Loucy (cell line): ENCODE measurements around the gene SLC16A7.

Experiments
- H2AFZ ChIP-seq: fragments of 200-600 bp; sonication (generic); 2 replicates; pipeline ENCODE4 v1.6.0; 2016; ENCODE audit warnings: antibody characterized with exemption, mild to moderate bottlenecking, low read length, moderate library complexity
- H3F3A ChIP-seq: fragments of 200-600 bp; 2 replicates; pipeline ENCODE4 v1.6.0; 2016; ENCODE audit warnings: antibody characterized with exemption, low read depth, mild to moderate bottlenecking
- H3K27me3 ChIP-seq: fragments of 200-600 bp; sonication (generic); 2 replicates; pipeline ENCODE4 v1.6.1; 2014; ENCODE audit warnings: low read length, mild to moderate bottlenecking; ENCODE audit not compliant: insufficient read depth, poor library complexity, severe bottlenecking
- H3K36me3 ChIP-seq: fragments of 200-600 bp; sonication (generic); 2 replicates; pipeline ENCODE4 v1.6.1; 2016; ENCODE audit warnings: low read length; ENCODE audit not compliant: insufficient read depth
- H3K4me1 ChIP-seq: fragments of 200-600 bp; sonication (generic); 2 replicates; pipeline ENCODE4 v1.5.1; 2014; ENCODE audit warnings: low read length, mild to moderate bottlenecking; ENCODE audit not compliant: insufficient read depth, poor library complexity, severe bottlenecking
- H3K4me2 ChIP-seq: fragments of 200-600 bp; sonication (generic); 2 replicates; pipeline ENCODE4 v1.6.0; 2014; ENCODE audit warnings: antibody characterized with exemption, low read length, low read depth, mild to moderate bottlenecking; ENCODE audit not compliant: poor library complexity, severe bottlenecking
- H3K4me3 ChIP-seq: fragments of 200-600 bp; sonication (generic); 2 replicates; pipeline ENCODE4 v1.5.1; 2014; ENCODE audit warnings: low read length, mild to moderate bottlenecking, mixed read lengths; ENCODE audit not compliant: poor library complexity, severe bottlenecking
- H3K79me2 ChIP-seq: fragments of 200-600 bp; sonication (generic); 2 replicates; pipeline ENCODE4 v1.6.1; 2014; ENCODE audit warnings: low read length; ENCODE audit not compliant: insufficient read depth
- H3K9ac ChIP-seq: fragments of 200-600 bp; sonication (generic); 2 replicates; pipeline ENCODE4 v1.6.0; 2014; ENCODE audit warnings: mild to moderate bottlenecking, low read depth, low read length, moderate library complexity; ENCODE audit not compliant: poor library complexity, severe bottlenecking
- H3K9me2 ChIP-seq: fragments of 200-600 bp; sonication (generic); replicated peaks from 2 replicates; pipeline ENCODE4 v1.6.1; 2016; ENCODE audit warnings: low read depth, low read length, mixed read lengths
- H3K9me3 ChIP-seq: fragments of 200-600 bp; sonication (generic); 2 replicates; pipeline ENCODE4 v1.6.1; 2014; ENCODE audit warnings: mild to moderate bottlenecking, antibody characterized with exemption, low read length, low read depth; ENCODE audit not compliant: insufficient read depth
- H4K20me1 ChIP-seq: fragments of 200-600 bp; sonication (generic); 2 replicates; pipeline ENCODE4 v1.6.0; 2014; ENCODE audit warnings: antibody characterized with exemption, low read length, mild to moderate bottlenecking; ENCODE audit not compliant: insufficient read depth, poor library complexity, severe bottlenecking
- CTCF ChIP-seq: fragments of 200-600 bp; sonication (generic); conservative IDR thresholded peaks from 2 replicates; pipeline ENCODE4 v1.5.1; 2014; ENCODE audit warnings: mild to moderate bottlenecking, antibody characterized with exemption, low read length
- EZH2phosphoT487 ChIP-seq: fragments of 200-600 bp; IDR thresholded peaks from 2 replicates; pipeline ENCODE4 v1.6.1; 2018; ENCODE audit warnings: antibody characterized with exemption, mild to moderate bottlenecking, moderate library complexity, borderline replicate concordance

The SLC16A7 gene

GRCh38 chr12:59660921-59661597 is 65.2 kb downstream of the SLC16A7 start:
- TF ChIP-seq EZH2phosphoT487, result no peak
- TF ChIP-seq CTCF, result no peak
- Histone ChIP-seq H2AFZ (no peak overlapping the region), H3K4me2 (no peak overlapping the region), H3K4me3 (no peak overlapping the region), H3K9me2 (no peaks in the 10 kb centered on the region), H3K9ac (no peak overlapping the region), H3K36me3 (peaks cover 6% of the 10 kb centered on the region; the same call in 1 of the 2 replicates), H3K4me1 (no peaks in the 10 kb centered on the region), H3F3A (no peaks in the 10 kb centered on the region), H3K27me3 (no peaks in the 10 kb centered on the region), H4K20me1 (peaks cover 4% of the 10 kb centered on the region), H3K9me3 (no peaks in the 10 kb centered on the region), H3K79me2 (0 out of 2 replicates have a peak, but pooled peaks cover 3% of the 10 kb centered on the region)

GRCh38 chr12:59664495-59664894 is 68.7 kb downstream of the SLC16A7 start:
- no peak overlapping the region for H2AFZ ChIP-seq
- H3K4me1 ChIP-seq, result no peaks in the 10 kb centered on the region
- H3K36me3 ChIP-seq, result peaks cover 6% of the 10 kb centered on the region; the same call in 1 of the 2 replicates
- H3K9me2 ChIP-seq, result no peaks in the 10 kb centered on the region
- H3K4me2 ChIP-seq, result no peak overlapping the region
- no peaks in the 10 kb centered on the region for H3K27me3 ChIP-seq
- H4K20me1 ChIP-seq, result peaks cover 4% of the 10 kb centered on the region
- H3K9me3 ChIP-seq, result peaks cover 16% of the 10 kb centered on the region; the same call in 1 of the 2 replicates
- no peak for TF ChIP-seq EZH2phosphoT487
- no peak for TF ChIP-seq CTCF
- no peak overlapping the region for H3K4me3 ChIP-seq
- H3K9ac ChIP-seq, result no peak overlapping the region
- H3K79me2 ChIP-seq, result 0 out of 2 replicates have a peak, but pooled peaks cover 3% of the 10 kb centered on the region
- H3F3A ChIP-seq, result no peaks in the 10 kb centered on the region

GRCh38 chr12:59665701-59666100 is 69.9 kb downstream of the SLC16A7 start:
- no peaks in the 10 kb centered on the region for H3K4me1 ChIP-seq
- peaks cover 16% of the 10 kb centered on the region; the same call in 1 of the 2 replicates for H3K9me3 ChIP-seq
- no peak overlapping the region for H2AFZ ChIP-seq
- H3F3A ChIP-seq, result no peaks in the 10 kb centered on the region
- H3K9ac ChIP-seq, result no peak overlapping the region
- H4K20me1 ChIP-seq, result peaks cover 3% of the 10 kb centered on the region
- H3K9me2 ChIP-seq, result no peaks in the 10 kb centered on the region
- no peaks in the 10 kb centered on the region for H3K27me3 ChIP-seq
- H3K4me2 ChIP-seq, result no peak overlapping the region
- H3K79me2 ChIP-seq, result 0 out of 2 replicates have a peak, but pooled peaks cover 3% of the 10 kb centered on the region
- TF ChIP-seq CTCF (no peak), EZH2phosphoT487 (no peak)
- H3K4me3 ChIP-seq, result no peak overlapping the region
- H3K36me3 ChIP-seq, result peaks cover 6% of the 10 kb centered on the region; the same call in 1 of the 2 replicates
